GM18951 (cell line): Measurements from ENCODE around the gene TNRC18.
"Not testable (repeated sequence)": the region's sequence is repeated elsewhere in the genome, so short reads cannot be mapped to it uniquely, and the experiment has no call there.

Experiments
- POLR2A ChIP-seq: IDR thresholded peaks from 4 replicates; pipeline ENCODE4 v1.6.1; 2011; ENCODE audit warnings: mild to moderate bottlenecking; ENCODE audit not compliant: insufficient read length, insufficient read depth; ENCODE audit errors: extremely low read depth
- in situ Hi-C: fragments of 300-500 bp; cut with MboI; formaldehyde crosslinking; loops from one replicate; pipeline ENCODE4 v1.12.0; 2022; ENCODE audit warnings: low sequenced_read_pairs, mixed read lengths, inconsistent platforms; ENCODE audit not compliant: unreplicated experiment

The TNRC18 gene

GRCh38 chr7:5381071-5381772 lies 42.4 kb downstream of the TNRC18 start:
- TF ChIP-seq POLR2A = no peak
- in situ Hi-C loops = no loop called here

- in situ Hi-C loops = no loop called here
- TF ChIP-seq POLR2A = no peak
These were observed 43.1 kb downstream of the TNRC18 start for GRCh38 chr7:5380350-5381070.

DNA sequence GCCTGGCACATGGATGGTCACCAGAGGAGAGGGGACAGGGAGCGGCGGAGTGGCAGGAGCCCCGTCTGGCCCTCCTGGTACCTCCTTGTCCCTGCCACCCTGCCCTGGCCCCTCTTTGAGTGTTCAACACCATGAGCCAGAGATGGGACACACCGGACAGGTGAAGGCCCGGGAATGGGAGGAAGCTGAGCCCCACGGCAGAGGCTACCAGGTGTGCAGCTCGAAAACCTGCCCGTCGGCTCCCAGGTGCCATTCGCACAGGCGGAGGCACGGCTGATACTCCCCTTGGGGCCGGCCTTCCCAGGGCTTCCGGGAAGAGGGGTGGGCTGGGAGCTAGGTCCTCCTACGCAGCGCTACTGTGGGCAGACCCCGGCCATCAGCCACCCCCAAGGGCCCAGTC lies 44.1 kb downstream of the TNRC18 start:
- TF ChIP-seq POLR2A = no peak
- in situ Hi-C loops = no loop called here

GRCh38 chr7:5377816-5378215 lies 45.8 kb downstream of the TNRC18 start:
- TF ChIP-seq POLR2A = no peak

GRCh38 chr7:5377279-5377678 lies 46.4 kb downstream of the TNRC18 start:
- TF ChIP-seq POLR2A = no peak
- in situ Hi-C loops = no loop called here

More at GRCh38 chr7:5377816-5378215, 45.8 kb downstream of the TNRC18 start:
- in situ Hi-C loops = no loop called here

DNA sequence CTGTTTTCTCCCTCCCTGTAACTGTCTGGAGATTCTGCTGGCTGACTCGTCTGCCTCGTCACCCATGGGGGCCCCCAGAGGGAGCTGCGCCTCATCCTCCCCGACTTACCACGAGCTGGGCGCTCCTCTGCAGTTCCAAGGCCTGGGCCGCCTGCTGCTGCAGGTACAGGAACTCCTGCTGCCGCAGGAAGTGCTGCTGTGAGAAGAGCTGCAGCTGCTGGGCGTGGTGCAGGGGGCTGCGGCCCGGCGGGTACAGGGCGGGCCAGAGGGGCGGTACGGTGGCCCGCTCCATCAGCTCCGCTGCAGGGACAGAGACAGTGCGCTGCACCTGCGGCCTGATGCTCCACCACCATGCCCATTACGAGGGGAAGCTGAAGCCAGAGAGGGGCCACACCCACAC lies 47.7 kb downstream of the TNRC18 start:
- TF ChIP-seq POLR2A = no peak
- in situ Hi-C loops = no loop called here

DNA sequence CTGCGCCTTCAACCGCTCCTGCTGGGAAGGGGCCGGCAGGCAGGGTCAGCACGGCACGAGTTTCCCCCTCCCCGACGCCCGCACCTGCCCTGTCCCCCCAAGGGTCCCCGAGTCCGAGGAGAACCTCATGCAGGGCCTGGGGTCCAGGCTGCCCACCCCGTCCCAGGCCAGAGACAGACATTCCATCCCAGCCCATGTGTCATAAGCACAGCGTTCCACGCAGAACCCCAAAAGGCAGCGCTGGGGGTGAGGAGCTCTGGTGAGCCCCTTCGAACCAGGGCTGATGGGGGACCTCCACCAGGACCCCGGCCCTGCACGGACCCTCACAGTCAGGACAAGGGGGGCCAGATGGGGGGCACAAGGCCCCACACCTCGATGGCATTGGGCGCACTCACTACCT lies 49.2 kb downstream of the TNRC18 start:
- in situ Hi-C loops = no loop called here

GRCh38 chr7:5373300-5373699 lies 50.3 kb downstream of the TNRC18 start:
- in situ Hi-C loops = no loop called here
- no peak for TF ChIP-seq POLR2A

More for the DNA sequence above, 49.2 kb downstream of the TNRC18 start:
- TF ChIP-seq POLR2A = no peak

GRCh38 chr7:5370454-5371353 lies 52.9 kb downstream of the TNRC18 start:
- TF ChIP-seq POLR2A = no peak
- in situ Hi-C loops = no loop called here

- in situ Hi-C loops = no loop called here
- no peak for TF ChIP-seq POLR2A
These were observed 56.0 kb downstream of the TNRC18 start for GRCh38 chr7:5367661-5368060.

- in situ Hi-C loops = not testable (repeated sequence)
These were observed 57.5 kb downstream of the TNRC18 start for GRCh38 chr7:5365976-5366625.

GRCh38 chr7:5363729-5364128 lies 59.9 kb downstream of the TNRC18 start:
- in situ Hi-C loops = no loop called here
- no peak for TF ChIP-seq POLR2A

GRCh38 chr7:5362466-5362865 lies 61.2 kb downstream of the TNRC18 start:
- in situ Hi-C loops = no loop called here
- TF ChIP-seq POLR2A = no peak
